WTC11 (cell line): ENCODE results near the gene ERICH6. TPM values are rescaled to one million over a fixed set of nuclear protein-coding genes. Genes with fewer than 3 reads are reported as not detected.

Experiments used
- ATAC-seq: fragments of 200-7000 bp; cut with Tn5 transposase; 2 replicates; pipeline ENCODE4 v1.10.0; 2021; ENCODE audit warnings: mild to moderate bottlenecking, moderate library complexity
- CTCF ChIA-PET: fragments of 300-600 bp; sonication (Branson Sonifier 250); formaldehyde crosslinking; loops from one replicate; lab custom pipeline; 2021; ENCODE audit warnings: antibody characterized with exemption; lab: Charles Lee
- POLR2A ChIA-PET: fragments of 350-600 bp; sonication (Branson Sonifier 250); formaldehyde crosslinking; loops from one replicate; lab custom pipeline; 2021; ENCODE audit warnings: antibody characterized with exemption; lab: Charles Lee
- DNase-seq: peaks from one replicate; pipeline ENCODE4 v3.0.0; 2021; ENCODE audit warnings: low spot score
- H3K27ac Mint-ChIP-seq: 2 replicates; pipeline ENCODE4 v1.8.0; 2021; ENCODE audit warnings: mixed read lengths
- H3K27me3 Mint-ChIP-seq: 2 replicates; pipeline ENCODE4 v1.8.0; 2021; ENCODE audit warnings: low read depth, mild to moderate bottlenecking, moderate library complexity, mixed read lengths
- H3K36me3 Mint-ChIP-seq: 2 replicates; pipeline ENCODE4 v1.8.0; 2021; ENCODE audit warnings: mixed read lengths
- H3K4me1 Mint-ChIP-seq: 2 replicates; pipeline ENCODE4 v1.8.0; 2022; ENCODE audit warnings: mixed read lengths
- H3K4me3 Mint-ChIP-seq: 2 replicates; pipeline ENCODE4 v1.8.0; 2021; ENCODE audit warnings: mild to moderate bottlenecking, moderate library complexity, mixed read lengths
- H3K9me3 Mint-ChIP-seq: 2 replicates; pipeline ENCODE4 v1.8.0; 2021; ENCODE audit warnings: mixed read lengths
- AR ChIP-seq: fragments of 250-450 bp; sonication (Bioruptor Pico); IDR thresholded peaks from 2 replicates; pipeline ENCODE4 v1.9.0; 2021; ENCODE audit warnings: mild to moderate bottlenecking
- ATF1 ChIP-seq: sonication (generic); formaldehyde crosslinking; IDR thresholded peaks from 2 replicates; pipeline ENCODE4 v1.8.1; 2023; ENCODE audit warnings: mild to moderate bottlenecking, moderate library complexity, missing genetic modification reagents
- ATF2 ChIP-seq: sonication (generic); formaldehyde crosslinking; IDR thresholded peaks from 2 replicates; pipeline ENCODE4 v1.8.1; 2022; ENCODE audit warnings: low read depth, missing genetic modification reagents, borderline replicate concordance
- E2F1 ChIP-seq: sonication (generic); formaldehyde crosslinking; IDR thresholded peaks from 2 replicates; pipeline ENCODE4 v1.8.0; 2022; ENCODE audit warnings: mild to moderate bottlenecking, missing genetic modification reagents
- E2F5 ChIP-seq: sonication (generic); formaldehyde crosslinking; IDR thresholded peaks from 2 replicates; pipeline ENCODE4 v1.8.1; 2022; ENCODE audit warnings: mild to moderate bottlenecking, moderate library complexity, missing genetic modification reagents
- EMX1 ChIP-seq: fragments of 250-450 bp; sonication (Bioruptor Pico); IDR thresholded peaks from 2 replicates; pipeline ENCODE4 v1.8.0; 2021; ENCODE audit warnings: mild to moderate bottlenecking
- FOXP4 ChIP-seq: sonication (generic); formaldehyde crosslinking; IDR thresholded peaks from 2 replicates; pipeline ENCODE4 v1.8.0; 2022; ENCODE audit warnings: mild to moderate bottlenecking, missing genetic modification reagents
- GABPB1 ChIP-seq: sonication (generic); formaldehyde crosslinking; IDR thresholded peaks from 2 replicates; pipeline ENCODE4 v1.8.1; 2023; ENCODE audit warnings: mild to moderate bottlenecking, missing genetic modification reagents
- GTF2I ChIP-seq: fragments of 250-450 bp; sonication (Bioruptor Pico); conservative IDR thresholded peaks from 2 replicates; pipeline ENCODE4 v1.4.0; 2021; ENCODE audit warnings: mild to moderate bottlenecking
- HMGA2 ChIP-seq: fragments of 250-450 bp; sonication (Bioruptor Pico); IDR thresholded peaks from 2 replicates; pipeline ENCODE4 v1.4.0; 2021; ENCODE audit warnings: mild to moderate bottlenecking, moderate library complexity
- IRF1 ChIP-seq: sonication (generic); formaldehyde crosslinking; IDR thresholded peaks from 2 replicates; pipeline ENCODE4 v1.8.0; 2023; ENCODE audit warnings: missing genetic modification reagents
- NR1H2 ChIP-seq: sonication (generic); formaldehyde crosslinking; IDR thresholded peaks from 2 replicates; pipeline ENCODE4 v1.9.0; 2021; ENCODE audit warnings: mild to moderate bottlenecking, moderate library complexity, missing genetic modification reagents
- NR3C1 ChIP-seq: sonication (generic); formaldehyde crosslinking; conservative IDR thresholded peaks from 2 replicates; pipeline ENCODE4 v1.8.1; 2023; ENCODE audit warnings: low read depth, mild to moderate bottlenecking, missing genetic modification reagents
- RORB ChIP-seq: fragments of 250-450 bp; sonication (Bioruptor Pico); IDR thresholded peaks from 2 replicates; pipeline ENCODE4 v1.9.0; 2021; ENCODE audit warnings: mild to moderate bottlenecking
- SP1 ChIP-seq: sonication (generic); formaldehyde crosslinking; conservative IDR thresholded peaks from 2 replicates; pipeline ENCODE4 v1.8.1; 2022; ENCODE audit warnings: missing genetic modification reagents
- STAT6 ChIP-seq: sonication (generic); formaldehyde crosslinking; conservative IDR thresholded peaks from 2 replicates; pipeline ENCODE4 v1.8.1; 2023; ENCODE audit warnings: mild to moderate bottlenecking, low read depth, missing genetic modification reagents, moderate library complexity
- TEAD1 ChIP-seq: sonication (generic); formaldehyde crosslinking; IDR thresholded peaks from 2 replicates; pipeline ENCODE4 v1.8.0; 2022; ENCODE audit warnings: mild to moderate bottlenecking, missing genetic modification reagents
- ZMAT4 ChIP-seq: fragments of 250-450 bp; sonication (Bioruptor Pico); IDR thresholded peaks from 2 replicates; pipeline ENCODE4 v1.9.0; 2021; ENCODE audit warnings: mild to moderate bottlenecking
- ZNF138 ChIP-seq: sonication (generic); formaldehyde crosslinking; conservative IDR thresholded peaks from 2 replicates; pipeline ENCODE4 v1.8.1; 2022; ENCODE audit warnings: mild to moderate bottlenecking, moderate library complexity, missing genetic modification reagents
- ZNF263 ChIP-seq: sonication (generic); formaldehyde crosslinking; IDR thresholded peaks from 2 replicates; pipeline ENCODE4 v1.8.1; 2022; ENCODE audit warnings: low read depth, mild to moderate bottlenecking, moderate library complexity, missing genetic modification reagents
- ZNF671 ChIP-seq: fragments of 250-450 bp; sonication (Bioruptor Pico); IDR thresholded peaks from 2 replicates; pipeline ENCODE4 v1.8.0; 2021; ENCODE audit warnings: mild to moderate bottlenecking
- total RNA-seq: library from RNA; stranded (reverse); gene quantifications from 3 replicates; pipeline ENCODE4 v1.2.3, GENCODE V29; 2021

Gene ERICH6
- total RNA-seq, 1 experiment from 2014 or later: 0.26 TPM

- ChIA-PET CTCF (interaction anchor here (1.3 kb wide), 1 partner anchor 144 kb away, joined by 3 read pairs; no protein-coding TSS in a partner anchor), POLR2A (interaction anchor here (0.6 kb wide), 1 partner anchor 122 kb away, joined by 4 read pairs; no protein-coding TSS in a partner anchor)
- peaks cover 3% of the 10 kb centered on the region; the same call in 1 of the 2 replicates for H3K36me3 Mint-ChIP-seq
- H3K4me3 Mint-ChIP-seq: no peak overlapping the region
- DNase-seq: no peak
- peaks cover 14% of the 10 kb centered on the region for H3K4me1 Mint-ChIP-seq
- H3K27me3 Mint-ChIP-seq: no peaks in the 10 kb centered on the region
- H3K27ac Mint-ChIP-seq: 0 out of 2 replicates have a peak overlapping the region, but pooled peaks have one; percentile 28
- TF ChIP-seq STAT6 (CRISPR knock-in tag) (no peak), ATF2 (CRISPR knock-in tag) (no peak), FOXP4 (CRISPR knock-in tag) (no peak), NR3C1 (CRISPR knock-in tag) (no peak), RORB (no peak), ZMAT4 (CRISPR knock-in tag) (no peak), ZNF263 (no peak), E2F1 (CRISPR knock-in tag) (no peak), E2F5 (CRISPR knock-in tag) (no peak), TEAD1 (CRISPR knock-in tag) (no peak)
- TF ChIP-seq, all 79 proteins: peak for 0
- peak; percentile 75 for ATAC-seq
- no peaks in the 10 kb centered on the region for H3K9me3 Mint-ChIP-seq
Measured at GRCh38 chr3:150635076-150635475, 68.6 kb downstream of the ERICH6 start.

- H3K4me3 Mint-ChIP-seq: no peak overlapping the region
- no peak overlapping the region for H3K27ac Mint-ChIP-seq
- POLR2A ChIA-PET: no interaction called here
- CTCF ChIA-PET: no interaction called here
- DNase-seq: no peak
- no peaks in the 10 kb centered on the region for H3K9me3 Mint-ChIP-seq
- peaks cover 25% of the 10 kb centered on the region for H3K36me3 Mint-ChIP-seq
- no peaks in the 10 kb centered on the region for H3K27me3 Mint-ChIP-seq
- peaks cover 14% of the 10 kb centered on the region for H3K4me1 Mint-ChIP-seq
- ATAC-seq: no peak
- TF ChIP-seq HMGA2 (CRISPR knock-in tag) (no peak), ZNF671 (no peak), EMX1 (CRISPR knock-in tag) (no peak), ATF1 (no peak), ZNF138 (CRISPR knock-in tag) (no peak), IRF1 (CRISPR knock-in tag) (no peak), SP1 (CRISPR knock-in tag) (no peak), NR1H2 (CRISPR knock-in tag) (no peak), GABPB1 (no peak), GTF2I (CRISPR knock-in tag) (no peak), AR (CRISPR knock-in tag) (no peak)
Measured at GRCh38 chr3:150631515-150632221, 72.1 kb downstream of the ERICH6 start.
